ENCODE results near the gene WWC1. TPM values are rescaled to one million over a fixed set of nuclear protein-coding genes. Genes with fewer than 3 reads are reported as not detected.

Gene WWC1
- total RNA-seq, 1 experiment from 2014 or later = 29.4 TPM

GRCh38 chr5:168357876-168358275 is 66.4 kb downstream of the WWC1 start:
- H3K9me3 ChIP-seq (ENCODE audit: control insufficient read depth, insufficient read depth, low read depth, low read length) = no peaks in the 10 kb centered on the region
- ChIA-PET CTCF (no interaction called here), POLR2A (interaction anchor here (0.7 kb wide), 1 partner anchor 32 kb away, joined by 3 read pairs; no protein-coding TSS in a partner anchor)
- no peak overlapping the region for H3K27ac ChIP-seq (ENCODE audit: low read length)
- intact Hi-C loops (cut with micrococcal nuclease; ENCODE audit: unreplicated experiment) = no loop called here
- TF ChIP-seq CTCF (IDR thresholded peaks at IDR 0.05) = no peak
- no peak for TF ChIP-seq REST (IDR thresholded peaks at IDR 0.05; ENCODE audit: insufficient read depth in 1 of 2, low read depth in 2 of 2, low read length in 1 of 2)
- no peak for TF ChIP-seq SIN3A (IDR thresholded peaks at IDR 0.05; ENCODE audit: borderline replicate concordance, insufficient read depth, low read depth, low read length)
- no peak for TF ChIP-seq TCF7L2 (IDR thresholded peaks at IDR 0.05; ENCODE audit: low read depth, low read length)
- no peak for TF ChIP-seq POLR2AphosphoS5 (IDR thresholded peaks at IDR 0.05; ENCODE audit: low read depth, low read length)
- ATAC-seq = no peak
- 0 out of 2 replicates have a peak, but pooled peaks cover 3% of the 10 kb centered on the region for H3K4me1 ChIP-seq (ENCODE audit: control insufficient read depth, insufficient read depth, low read length)
- in situ Hi-C loops (cut with HindIII; ENCODE audit: low pct_unique_long_range_greater_than_20kb, low sequenced_read_pairs) = no loop called here
- H3K36me3 ChIP-seq (ENCODE audit: control insufficient read depth, insufficient read depth, low read length) = no peaks in the 10 kb centered on the region
- no peak overlapping the region for H3K4me3 ChIP-seq (ENCODE audit: low read depth in 2 of 2, low read length in 2 of 2)
- H3K27me3 ChIP-seq (ENCODE audit: control insufficient read depth, insufficient read depth, low read length) = no peaks in the 10 kb centered on the region
- BruUV-seq (replicated peaks) = no TSS peak
- DNase-seq (ENCODE audit: low read depth, low spot score) = no peak

GRCh38 chr5:168359820-168360460 is 68.5 kb downstream of the WWC1 start:
- CTCF ChIA-PET = interaction anchor here (0.5 to 0.6 kb wide), 2 partner anchors 32 to 1857 kb away, joined by 3 read pairs; no protein-coding TSS in a partner anchor

More at GRCh38 chr5:168359820-168360460, 68.5 kb downstream of the WWC1 start:
- in situ Hi-C loops (cut with HindIII; ENCODE audit: low pct_unique_long_range_greater_than_20kb, low sequenced_read_pairs) = no loop called here
- ATAC-seq (no peak), DNase-seq (ENCODE audit: low read depth, low spot score) (no peak)
- no peaks in the 10 kb centered on the region for H3K9me3 ChIP-seq (ENCODE audit: control insufficient read depth, insufficient read depth, low read depth, low read length)
- H3K4me3 ChIP-seq (ENCODE audit: low read depth in 2 of 2, low read length in 2 of 2) = no peak overlapping the region
- POLR2A ChIA-PET = no interaction called here
- H3K4me1 ChIP-seq (ENCODE audit: control insufficient read depth, insufficient read depth, low read length) = 0 out of 2 replicates have a peak, but pooled peaks cover 3% of the 10 kb centered on the region
- no TSS peak for BruUV-seq (replicated peaks)
- no peak overlapping the region for H3K27ac ChIP-seq (ENCODE audit: low read length)
- TF ChIP-seq POLR2AphosphoS5 (IDR thresholded peaks at IDR 0.05; ENCODE audit: low read depth, low read length) = no peak
- TF ChIP-seq REST (IDR thresholded peaks at IDR 0.05; ENCODE audit: insufficient read depth in 1 of 2, low read depth in 2 of 2, low read length in 1 of 2) = no peak
- TF ChIP-seq CTCF (IDR thresholded peaks at IDR 0.05) = no peak
- TF ChIP-seq TCF7L2 (IDR thresholded peaks at IDR 0.05; ENCODE audit: low read depth, low read length) = no peak
- no peak for TF ChIP-seq SIN3A (IDR thresholded peaks at IDR 0.05; ENCODE audit: borderline replicate concordance, insufficient read depth, low read depth, low read length)
- intact Hi-C loops (cut with micrococcal nuclease; ENCODE audit: unreplicated experiment) = no loop called here
- no peaks in the 10 kb centered on the region for H3K36me3 ChIP-seq (ENCODE audit: control insufficient read depth, insufficient read depth, low read length)
- H3K27me3 ChIP-seq (ENCODE audit: control insufficient read depth, insufficient read depth, low read length) = no peaks in the 10 kb centered on the region

All from Panc1 (cell line).